VCaP (cell line): ENCODE results near the gene MAGI3.
A peak's percentile ranks its signal among the peaks of the same experiment; 100 is the strongest.

Source experiments
- H3K27ac ChIP-seq: fragments of 450-650 bp; 2 replicates; pipeline ENCODE4 v1.5.1; 2017
- TF ChIP-seq, protein P1 (sequence below): fragments of 450-650 bp; conservative IDR thresholded peaks from 2 replicates; pipeline ENCODE4 v1.5.1; 2017; ENCODE audit warnings: mild to moderate bottlenecking, moderate library complexity

Gene MAGI3

GRCh38 chr1:113373644-113374043 is 16.7 kb upstream of the MAGI3 start:
- TF ChIP-seq, protein P1, sequence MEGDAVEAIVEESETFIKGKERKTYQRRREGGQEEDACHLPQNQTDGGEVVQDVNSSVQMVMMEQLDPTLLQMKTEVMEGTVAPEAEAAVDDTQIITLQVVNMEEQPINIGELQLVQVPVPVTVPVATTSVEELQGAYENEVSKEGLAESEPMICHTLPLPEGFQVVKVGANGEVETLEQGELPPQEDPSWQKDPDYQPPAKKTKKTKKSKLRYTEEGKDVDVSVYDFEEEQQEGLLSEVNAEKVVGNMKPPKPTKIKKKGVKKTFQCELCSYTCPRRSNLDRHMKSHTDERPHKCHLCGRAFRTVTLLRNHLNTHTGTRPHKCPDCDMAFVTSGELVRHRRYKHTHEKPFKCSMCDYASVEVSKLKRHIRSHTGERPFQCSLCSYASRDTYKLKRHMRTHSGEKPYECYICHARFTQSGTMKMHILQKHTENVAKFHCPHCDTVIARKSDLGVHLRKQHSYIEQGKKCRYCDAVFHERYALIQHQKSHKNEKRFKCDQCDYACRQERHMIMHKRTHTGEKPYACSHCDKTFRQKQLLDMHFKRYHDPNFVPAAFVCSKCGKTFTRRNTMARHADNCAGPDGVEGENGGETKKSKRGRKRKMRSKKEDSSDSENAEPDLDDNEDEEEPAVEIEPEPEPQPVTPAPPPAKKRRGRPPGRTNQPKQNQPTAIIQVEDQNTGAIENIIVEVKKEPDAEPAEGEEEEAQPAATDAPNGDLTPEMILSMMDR = no peak
- H3K27ac ChIP-seq = no peak overlapping the region

GRCh38 chr1:113375878-113376277 is 14.4 kb upstream of the MAGI3 start:
- TF ChIP-seq, protein P1 = no peak
- H3K27ac ChIP-seq = no peak overlapping the region

GRCh38 chr1:113380075-113380474 is 10.2 kb upstream of the MAGI3 start:
- TF ChIP-seq, protein P1 = no peak

DNA sequence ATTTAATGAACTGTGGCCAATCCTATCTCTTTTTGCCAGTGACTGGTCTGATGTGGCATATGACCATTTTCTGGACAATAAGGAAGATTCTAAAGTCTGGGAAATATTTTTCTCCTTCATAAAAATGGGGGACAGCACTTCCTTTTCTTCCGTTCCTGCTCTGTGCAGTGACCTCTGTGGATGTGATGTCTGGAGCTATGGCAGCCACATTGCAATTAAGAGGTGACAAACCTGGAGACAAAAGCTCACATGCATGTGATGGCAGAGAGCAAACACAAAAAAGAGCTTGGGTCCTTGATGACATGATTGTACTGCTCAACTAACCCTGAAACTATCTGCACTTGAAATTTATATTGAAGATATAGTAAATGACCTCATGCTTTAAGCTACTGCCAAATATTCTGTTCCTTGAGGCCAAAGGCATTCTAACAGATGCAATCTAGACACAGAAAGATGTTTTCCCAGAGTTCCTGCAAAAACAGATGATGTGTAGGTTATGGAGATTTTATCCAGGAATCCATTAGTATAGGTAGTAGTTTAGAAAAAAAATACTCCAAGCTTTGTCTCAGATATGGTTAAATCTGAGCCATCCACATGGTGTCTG is 2.2 kb upstream of the MAGI3 start:
- TF ChIP-seq, protein P1 = no peak
- H3K27ac ChIP-seq = peak overlapping the region; percentile 91

More at GRCh38 chr1:113380075-113380474, 10.2 kb upstream of the MAGI3 start:
- H3K27ac ChIP-seq = no peak overlapping the region

GRCh38 chr1:113388621-113389358 is 1.5 kb upstream of the MAGI3 start:
- TF ChIP-seq, protein P1 = 0 out of 2 replicates have a peak, but pooled peaks have one; percentile 13
- peak overlapping the region; percentile 91 for H3K27ac ChIP-seq

- TF ChIP-seq, protein P1 = no peak
- H3K27ac ChIP-seq = peak overlapping the region; percentile 91
Measured at GRCh38 chr1:113389359-113389952, 859 bp upstream of the MAGI3 start.

- TF ChIP-seq, protein P1 = no peak
- H3K27ac ChIP-seq = peak overlapping the region; percentile 91
Measured at GRCh38 chr1:113390871-113391648, 745 bp downstream of the MAGI3 start.
